22Rv1 (cell line): Measurements from ENCODE around the gene BAHD1.
A peak's percentile ranks its signal among the peaks of the same experiment; 100 is the strongest.

Experiments used
- H3K27ac ChIP-seq: fragments of 450-650 bp; 2 replicates; pipeline ENCODE4 v1.5.1; 2017
- CTCF ChIP-seq: fragments of 450-650 bp; IDR thresholded peaks from 2 replicates; pipeline ENCODE4 v1.5.1; 2017; ENCODE audit warnings: mild to moderate bottlenecking
- ZFX ChIP-seq: fragments of 450-650 bp; IDR thresholded peaks from 2 replicates; pipeline ENCODE4 v1.6.1; 2017; ENCODE audit warnings: antibody characterized with exemption, borderline replicate concordance

BAHD1 gene

GRCh38 chr15:40416056-40416455, 24.7 kb upstream of the BAHD1 start:
- H3K27ac ChIP-seq, result no peak overlapping the region
- TF ChIP-seq ZFX (no peak), CTCF (no peak)

- no peak overlapping the region for H3K27ac ChIP-seq
Observed at GRCh38 chr15:40418126-40418525, 22.6 kb upstream of the BAHD1 start.

GRCh38 chr15:40420071-40420713, 20.6 kb upstream of the BAHD1 start:
- TF ChIP-seq ZFX, result no peak
- no peak for TF ChIP-seq CTCF
- H3K27ac ChIP-seq, result peak overlapping the region; percentile 94

More at GRCh38 chr15:40418126-40418525, 22.6 kb upstream of the BAHD1 start:
- no peak for TF ChIP-seq CTCF
- TF ChIP-seq ZFX, result no peak

- TF ChIP-seq ZFX, result no peak
- no peak for TF ChIP-seq CTCF
- H3K27ac ChIP-seq, result peak overlapping the region; percentile 94
Observed at GRCh38 chr15:40420793-40421192, 20.0 kb upstream of the BAHD1 start.

GRCh38 chr15:40421246-40422157, 19.3 kb upstream of the BAHD1 start:
- peak overlapping the region; percentile 94 for H3K27ac ChIP-seq
- TF ChIP-seq ZFX, result no peak
- peak; percentile 96 for TF ChIP-seq CTCF

- no peak for TF ChIP-seq ZFX
- TF ChIP-seq CTCF, result no peak
- no peak overlapping the region for H3K27ac ChIP-seq
Observed at GRCh38 chr15:40424483-40425115, 16.2 kb upstream of the BAHD1 start.
